Endothelial cell of umbilical vein (primary cell): ENCODE results near the gene ZCCHC14.

ENCODE experiments used
- EZH2 ChIP-seq: IDR thresholded peaks from 2 replicates; pipeline ENCODE4 v1.6.1; 2012; ENCODE audit warnings: borderline replicate concordance, low read depth, mild to moderate bottlenecking, moderate library complexity, low read length, inconsistent platforms; ENCODE audit not compliant: severe bottlenecking
- FOS ChIP-seq: IDR thresholded peaks from 2 replicates; pipeline ENCODE4 v1.6.1; 2011; ENCODE audit warnings: mild to moderate bottlenecking, low read length, moderate library complexity, borderline replicate concordance; ENCODE audit not compliant: insufficient read depth
- GATA2 ChIP-seq: IDR thresholded peaks from 2 replicates; pipeline ENCODE4 v1.7.0; 2011; ENCODE audit warnings: low read depth, mild to moderate bottlenecking, moderate library complexity, mixed read lengths, low read length; ENCODE audit not compliant: insufficient read length, insufficient read depth
- MAX ChIP-seq: IDR thresholded peaks from 2 replicates; pipeline ENCODE4 v1.6.1; 2011; ENCODE audit not compliant: insufficient read depth, insufficient read length
- POLR2A ChIP-seq: IDR thresholded peaks from 2 replicates; pipeline ENCODE4 v1.6.1; 2012; ENCODE audit warnings: low read depth, mild to moderate bottlenecking, control low read depth, low read length
- POLR2AphosphoS5 ChIP-seq: IDR thresholded peaks from 2 replicates; pipeline ENCODE4 v1.6.1; 2012; ENCODE audit warnings: low read depth, mild to moderate bottlenecking, control low read depth, low read length, moderate library complexity; ENCODE audit not compliant: insufficient read depth
- TF ChIP-seq, protein P1 (sequence below), 2 donors: IDR thresholded peaks; 1 replicate in 1 of 2; 2 replicates in 1 of 2; pipeline ENCODE4 v1.5.1; 2011; ENCODE audit warnings: low read length in 2 of 2, mild to moderate bottlenecking in 2 of 2, moderate library complexity in 2 of 2, control low read depth in 1 of 2, inconsistent platforms in 1 of 2, low read depth in 1 of 2; ENCODE audit not compliant: insufficient read depth in 1 of 2; ENCODE audit errors: extremely low read depth in 1 of 2

- TF ChIP-seq, protein P1, sequence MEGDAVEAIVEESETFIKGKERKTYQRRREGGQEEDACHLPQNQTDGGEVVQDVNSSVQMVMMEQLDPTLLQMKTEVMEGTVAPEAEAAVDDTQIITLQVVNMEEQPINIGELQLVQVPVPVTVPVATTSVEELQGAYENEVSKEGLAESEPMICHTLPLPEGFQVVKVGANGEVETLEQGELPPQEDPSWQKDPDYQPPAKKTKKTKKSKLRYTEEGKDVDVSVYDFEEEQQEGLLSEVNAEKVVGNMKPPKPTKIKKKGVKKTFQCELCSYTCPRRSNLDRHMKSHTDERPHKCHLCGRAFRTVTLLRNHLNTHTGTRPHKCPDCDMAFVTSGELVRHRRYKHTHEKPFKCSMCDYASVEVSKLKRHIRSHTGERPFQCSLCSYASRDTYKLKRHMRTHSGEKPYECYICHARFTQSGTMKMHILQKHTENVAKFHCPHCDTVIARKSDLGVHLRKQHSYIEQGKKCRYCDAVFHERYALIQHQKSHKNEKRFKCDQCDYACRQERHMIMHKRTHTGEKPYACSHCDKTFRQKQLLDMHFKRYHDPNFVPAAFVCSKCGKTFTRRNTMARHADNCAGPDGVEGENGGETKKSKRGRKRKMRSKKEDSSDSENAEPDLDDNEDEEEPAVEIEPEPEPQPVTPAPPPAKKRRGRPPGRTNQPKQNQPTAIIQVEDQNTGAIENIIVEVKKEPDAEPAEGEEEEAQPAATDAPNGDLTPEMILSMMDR (IDR thresholded peaks at IDR 0.05; ENCODE audit: extremely low read depth in 1 of 2, insufficient read depth in 1 of 2, low read depth in 1 of 2, low read length in 2 of 2) = no peak
- TF ChIP-seq MAX (no peak), EZH2 (no peak), POLR2A (no peak), FOS (no peak), GATA2 (no peak), POLR2AphosphoS5 (no peak)
Observed at GRCh38 chr16:87465306-87465705, 27.5 kb downstream of the ZCCHC14 start.
